GM12873 (cell line): ENCODE data around the gene SYT9.

Experiments used
- TF ChIP-seq, protein P1 (sequence below): IDR thresholded peaks from 2 replicates; pipeline ENCODE4 v1.5.1; 2012; ENCODE audit warnings: low read depth, mild to moderate bottlenecking, moderate library complexity, low read length, control low read depth; ENCODE audit not compliant: insufficient read depth; ENCODE audit errors: missing control alignments

Gene SYT9

DNA sequence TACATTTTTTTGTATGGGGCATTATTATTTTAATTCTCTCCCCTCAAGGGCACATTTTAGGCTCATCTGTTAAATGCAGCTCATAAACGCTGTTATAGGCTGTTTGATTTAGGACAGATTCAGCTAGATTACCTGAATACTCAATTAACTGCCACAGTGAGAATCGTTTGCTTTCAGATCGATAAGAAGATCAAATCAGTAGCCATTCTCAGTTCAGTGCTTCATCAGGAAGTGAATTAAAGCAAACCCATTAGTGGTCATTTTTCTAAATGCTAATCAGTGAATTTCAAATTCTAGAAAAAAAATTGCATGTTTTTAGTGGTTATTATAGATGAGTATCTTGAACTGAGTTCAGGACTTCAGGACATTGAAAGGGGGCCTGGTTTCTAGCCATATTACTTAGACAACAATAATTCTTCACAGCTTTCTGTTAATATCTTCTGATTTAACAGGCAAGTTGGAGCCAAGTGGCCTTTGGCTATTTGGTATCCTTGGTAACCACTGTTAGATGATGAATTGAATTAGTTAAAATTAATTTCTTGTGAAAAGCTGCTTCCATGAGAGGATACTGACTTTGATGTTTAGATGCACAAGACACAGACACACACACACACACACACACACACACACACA lies 18.6 kb downstream of the SYT9 start:
- TF ChIP-seq, protein P1, sequence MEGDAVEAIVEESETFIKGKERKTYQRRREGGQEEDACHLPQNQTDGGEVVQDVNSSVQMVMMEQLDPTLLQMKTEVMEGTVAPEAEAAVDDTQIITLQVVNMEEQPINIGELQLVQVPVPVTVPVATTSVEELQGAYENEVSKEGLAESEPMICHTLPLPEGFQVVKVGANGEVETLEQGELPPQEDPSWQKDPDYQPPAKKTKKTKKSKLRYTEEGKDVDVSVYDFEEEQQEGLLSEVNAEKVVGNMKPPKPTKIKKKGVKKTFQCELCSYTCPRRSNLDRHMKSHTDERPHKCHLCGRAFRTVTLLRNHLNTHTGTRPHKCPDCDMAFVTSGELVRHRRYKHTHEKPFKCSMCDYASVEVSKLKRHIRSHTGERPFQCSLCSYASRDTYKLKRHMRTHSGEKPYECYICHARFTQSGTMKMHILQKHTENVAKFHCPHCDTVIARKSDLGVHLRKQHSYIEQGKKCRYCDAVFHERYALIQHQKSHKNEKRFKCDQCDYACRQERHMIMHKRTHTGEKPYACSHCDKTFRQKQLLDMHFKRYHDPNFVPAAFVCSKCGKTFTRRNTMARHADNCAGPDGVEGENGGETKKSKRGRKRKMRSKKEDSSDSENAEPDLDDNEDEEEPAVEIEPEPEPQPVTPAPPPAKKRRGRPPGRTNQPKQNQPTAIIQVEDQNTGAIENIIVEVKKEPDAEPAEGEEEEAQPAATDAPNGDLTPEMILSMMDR, result no peak

DNA sequence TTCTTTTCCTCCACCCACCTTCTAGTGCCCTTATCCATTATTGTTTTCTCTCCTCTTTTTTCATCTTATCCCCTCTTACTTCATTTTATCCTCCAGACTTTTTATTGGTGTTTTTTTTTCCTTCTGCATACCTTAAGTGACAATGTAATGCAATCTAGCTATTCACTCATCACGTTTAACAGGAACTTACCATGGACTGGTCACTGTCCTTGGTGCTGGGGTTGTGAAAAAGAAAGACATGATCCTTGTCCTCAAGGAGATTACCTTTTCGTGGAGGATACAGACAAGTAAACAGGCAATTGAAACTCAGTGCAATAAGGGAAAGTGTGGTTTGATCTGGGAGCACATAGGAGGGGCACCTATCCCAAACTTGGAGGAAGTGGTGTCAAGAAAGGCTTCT lies 20.7 kb downstream of the SYT9 start:
- TF ChIP-seq, protein P1, result no peak

DNA sequence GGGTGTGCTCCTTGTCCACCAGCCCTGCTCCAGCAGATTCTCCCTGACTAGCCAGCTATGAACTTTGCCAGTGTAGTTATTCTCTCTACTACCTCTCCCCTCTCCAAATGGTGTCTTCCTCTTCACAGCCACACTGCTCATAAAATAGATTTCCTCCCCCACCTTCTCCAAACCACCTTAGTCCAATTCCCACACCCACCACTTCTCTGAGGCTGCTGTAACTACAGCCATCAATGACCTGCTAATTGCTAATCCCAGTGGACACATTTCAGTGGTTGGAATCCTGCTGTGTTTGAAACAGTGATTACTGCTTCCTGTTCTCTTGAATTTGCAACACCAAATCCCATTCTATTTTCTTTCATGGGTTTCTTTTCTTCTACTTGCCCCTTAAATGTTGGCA lies 23.4 kb downstream of the SYT9 start:
- TF ChIP-seq, protein P1, result no peak

DNA sequence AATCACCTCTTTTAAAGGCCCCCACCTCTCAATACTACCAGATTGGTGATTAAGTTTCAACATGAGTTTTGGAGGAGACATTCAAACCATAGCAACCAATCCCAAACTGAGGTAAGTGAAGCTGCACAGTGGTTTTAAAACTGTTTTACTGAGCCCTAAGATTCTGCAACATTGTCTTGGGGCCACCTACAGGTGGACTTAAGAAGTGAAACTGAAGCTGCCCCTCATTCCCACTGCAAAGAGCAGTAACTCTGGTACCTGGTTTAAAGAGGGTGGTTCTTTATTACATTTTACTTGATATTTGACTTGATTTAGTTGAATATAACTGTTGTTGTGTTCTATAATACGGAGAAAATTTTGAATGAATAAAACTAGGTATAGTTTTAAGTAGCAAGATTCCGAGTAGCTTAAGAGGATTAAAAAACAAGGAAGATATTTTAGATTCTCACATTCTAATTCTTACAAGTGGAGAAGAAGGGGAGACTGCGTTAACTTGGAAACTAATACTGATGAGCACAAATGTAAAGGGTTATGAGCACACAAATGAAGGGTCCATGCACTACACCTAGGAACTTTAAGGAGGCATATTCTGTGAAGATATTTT lies 26.7 kb downstream of the SYT9 start:
- TF ChIP-seq, protein P1, result peak; percentile 74

DNA sequence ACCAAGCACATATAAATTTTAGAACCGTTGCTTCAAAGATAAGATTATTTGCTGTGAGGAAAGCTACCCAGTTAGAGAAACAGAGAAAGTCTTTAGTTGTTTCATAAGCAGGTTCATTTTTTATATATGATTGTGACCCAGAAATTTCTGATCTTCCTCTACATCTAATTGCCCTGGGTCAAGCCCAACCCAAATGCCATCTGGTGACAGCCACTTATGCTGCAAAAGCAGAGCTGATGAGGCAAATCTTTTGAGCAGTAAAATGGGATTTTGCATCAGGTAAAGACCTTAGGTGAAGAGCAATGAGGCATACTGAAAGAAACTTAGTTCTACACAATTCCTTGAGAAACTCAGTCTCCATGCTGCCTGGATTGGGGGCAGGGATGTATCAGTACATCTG lies 28.0 kb downstream of the SYT9 start:
- TF ChIP-seq, protein P1, result no peak

DNA sequence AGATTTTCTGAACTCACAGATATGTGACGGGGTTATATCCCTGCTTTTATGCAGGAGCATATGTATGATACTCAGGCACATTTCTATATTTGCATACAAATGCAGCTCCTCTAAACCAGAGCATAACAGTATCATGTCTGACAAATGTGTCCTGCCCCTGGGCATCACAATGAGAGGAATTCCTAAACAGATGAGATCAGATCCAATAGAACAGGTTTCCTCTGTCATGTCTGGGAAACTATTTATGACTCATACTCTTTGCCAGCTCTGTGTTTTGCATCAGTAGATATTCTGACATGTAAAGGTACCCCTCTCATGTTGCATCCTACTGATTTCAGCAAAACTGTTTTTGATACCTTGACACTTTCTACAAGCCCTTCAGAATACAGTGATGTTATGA lies 29.4 kb downstream of the SYT9 start:
- TF ChIP-seq, protein P1, result no peak

DNA sequence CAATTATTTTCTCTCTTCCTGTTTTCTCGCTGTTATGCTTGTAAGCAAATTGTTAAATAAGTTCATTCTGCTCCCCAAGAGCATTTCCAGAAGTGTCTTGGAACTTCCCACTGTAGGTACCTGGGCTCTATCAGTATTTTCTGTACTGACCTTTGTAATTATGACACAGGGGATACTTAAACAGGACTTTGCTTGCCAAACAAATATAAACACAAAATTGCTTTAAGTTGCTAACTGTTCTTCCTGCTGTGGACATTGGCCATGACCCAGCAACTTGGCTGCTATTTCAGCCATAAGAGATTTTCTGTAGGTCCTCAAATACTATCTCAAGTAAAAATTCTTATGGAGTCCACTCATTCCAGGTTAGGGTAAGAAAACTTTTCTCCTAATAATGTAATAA lies 30.1 kb downstream of the SYT9 start:
- TF ChIP-seq, protein P1, result no peak

DNA sequence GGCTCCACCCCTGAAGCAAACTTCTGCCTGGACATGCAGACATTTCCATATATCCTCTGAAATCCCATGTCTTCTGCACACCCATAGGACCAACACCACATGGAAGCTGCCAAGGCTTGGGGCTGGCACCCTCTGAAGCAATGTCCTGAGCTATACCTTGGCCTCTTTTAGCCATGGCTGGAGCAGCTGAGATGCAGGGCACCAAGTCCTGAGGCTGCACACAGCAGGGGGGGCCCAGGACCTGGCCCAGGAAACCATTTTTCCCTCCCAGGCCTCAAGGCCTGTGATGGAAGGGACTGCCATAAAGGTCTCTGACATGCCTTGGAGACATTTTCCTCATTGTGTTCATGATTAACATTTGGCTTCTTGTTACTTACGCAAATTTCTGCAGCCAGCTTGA lies 34.5 kb downstream of the SYT9 start:
- TF ChIP-seq, protein P1, result no peak
